Measurements from ENCODE around the gene RAPGEF5. TPM values are rescaled to one million over a fixed set of nuclear protein-coding genes. Genes with fewer than 3 reads are reported as not detected.

RAPGEF5 gene
- total RNA-seq, 1 donor = 1.1 TPM

GRCh38 chr7:22156205-22156604 lies 200.7 kb downstream of the RAPGEF5 start:
- Histone ChIP-seq H3K27ac (ENCODE audit: low read depth, low read length) (no peak overlapping the region), H3K4me2 (ENCODE audit: insufficient read depth, low read length) (peak overlapping the region; percentile 3), H3K79me2 (ENCODE audit: insufficient read depth, low read length) (no peaks in the 10 kb centered on the region), H3K9me3 (ENCODE audit: low read depth, low read length) (no peaks in the 10 kb centered on the region), H3K4me3 (ENCODE audit: insufficient read depth, low read length) (no peak overlapping the region), H3K4me1 (ENCODE audit: insufficient read depth, low read length) (peaks cover 7% of the 10 kb centered on the region), H3K36me3 (ENCODE audit: insufficient read depth, low read length) (no peaks in the 10 kb centered on the region), H2AFZ (ENCODE audit: low read length) (peak overlapping the region; percentile 2), H3K27me3 (ENCODE audit: insufficient read depth, low read length) (no peaks in the 10 kb centered on the region), H4K20me1 (ENCODE audit: insufficient read depth, low read length) (no peaks in the 10 kb centered on the region)
- TF ChIP-seq CTCF (IDR thresholded peaks at IDR 0.05; ENCODE audit: extremely low read depth, low read depth, low read length) = no peak
- peak; percentile 89 for DNase-seq (ENCODE audit: insufficient read length, low spot score, missing footprints)

DNA sequence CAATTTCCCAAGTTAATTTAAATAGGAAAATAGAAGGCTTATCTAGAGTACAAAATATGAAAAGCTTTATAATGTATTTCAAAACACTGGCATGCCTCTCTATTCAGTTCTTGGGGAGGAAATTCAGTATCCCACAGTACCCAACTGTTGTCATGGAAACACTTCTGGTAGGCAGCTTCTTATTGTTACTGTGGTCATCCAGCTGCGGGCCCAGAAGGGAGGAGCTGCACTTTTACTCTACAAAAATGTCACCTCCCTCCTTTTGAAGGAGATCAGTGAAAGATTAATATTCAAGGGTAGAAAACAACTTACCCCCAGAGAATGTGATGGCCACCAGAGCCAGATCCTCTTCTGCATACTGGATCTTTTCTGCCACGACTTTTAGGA lies 202.8 kb downstream of the RAPGEF5 start:
- DNase-seq (ENCODE audit: insufficient read length, low spot score, missing footprints) = no peak
- no peaks in the 10 kb centered on the region for H3K9me3 ChIP-seq (ENCODE audit: low read depth, low read length)

GRCh38 chr7:22153432-22154142 lies 203.4 kb downstream of the RAPGEF5 start:
- no peak for TF ChIP-seq CTCF (IDR thresholded peaks at IDR 0.05; ENCODE audit: extremely low read depth, low read depth, low read length)

More for the DNA sequence above, 202.8 kb downstream of the RAPGEF5 start:
- Histone ChIP-seq H3K4me2 (ENCODE audit: insufficient read depth, low read length) (no peak overlapping the region), H4K20me1 (ENCODE audit: insufficient read depth, low read length) (no peaks in the 10 kb centered on the region), H3K27ac (ENCODE audit: low read depth, low read length) (no peak overlapping the region), H3K4me3 (ENCODE audit: insufficient read depth, low read length) (no peak overlapping the region), H3K36me3 (ENCODE audit: insufficient read depth, low read length) (no peaks in the 10 kb centered on the region), H3K4me1 (ENCODE audit: insufficient read depth, low read length) (peaks cover 12% of the 10 kb centered on the region), H3K27me3 (ENCODE audit: insufficient read depth, low read length) (no peaks in the 10 kb centered on the region), H3K79me2 (ENCODE audit: insufficient read depth, low read length) (no peaks in the 10 kb centered on the region), H2AFZ (ENCODE audit: low read length) (no peak overlapping the region)
- TF ChIP-seq CTCF (IDR thresholded peaks at IDR 0.05; ENCODE audit: extremely low read depth, low read depth, low read length) = no peak

DNA sequence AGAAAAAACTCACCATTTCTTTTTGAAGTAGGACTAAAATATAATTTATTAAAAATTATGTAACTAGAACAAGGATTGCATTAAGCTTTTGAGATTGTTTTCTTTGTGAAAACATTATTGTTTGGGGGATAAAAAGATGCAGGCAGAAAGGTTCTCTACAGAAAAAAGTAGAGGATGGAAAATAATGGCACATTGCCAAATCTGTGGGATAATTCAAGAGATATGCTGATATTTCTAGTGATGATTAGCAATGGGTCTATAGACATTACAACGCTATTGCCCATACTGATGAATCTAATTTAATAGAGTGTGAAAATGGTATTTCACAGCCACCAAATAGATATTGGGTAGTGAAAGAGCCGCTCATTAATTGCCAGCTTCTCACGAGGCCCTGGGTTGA lies 204.3 kb downstream of the RAPGEF5 start:
- H3K79me2 ChIP-seq (ENCODE audit: insufficient read depth, low read length) = no peaks in the 10 kb centered on the region
- H3K9me3 ChIP-seq (ENCODE audit: low read depth, low read length) = no peaks in the 10 kb centered on the region
- H3K4me3 ChIP-seq (ENCODE audit: insufficient read depth, low read length) = no peak overlapping the region
- no peak overlapping the region for H3K27ac ChIP-seq (ENCODE audit: low read depth, low read length)
- H3K4me1 ChIP-seq (ENCODE audit: insufficient read depth, low read length) = peaks cover 12% of the 10 kb centered on the region
- H4K20me1 ChIP-seq (ENCODE audit: insufficient read depth, low read length) = no peaks in the 10 kb centered on the region
- TF ChIP-seq CTCF (IDR thresholded peaks at IDR 0.05; ENCODE audit: extremely low read depth, low read depth, low read length) = no peak
- H3K36me3 ChIP-seq (ENCODE audit: insufficient read depth, low read length) = no peaks in the 10 kb centered on the region
- DNase-seq (ENCODE audit: insufficient read length, low spot score, missing footprints) = no peak
- no peaks in the 10 kb centered on the region for H3K27me3 ChIP-seq (ENCODE audit: insufficient read depth, low read length)
- H2AFZ ChIP-seq (ENCODE audit: low read length) = no peak overlapping the region
- H3K4me2 ChIP-seq (ENCODE audit: insufficient read depth, low read length) = no peak overlapping the region

More at GRCh38 chr7:22153432-22154142, 203.4 kb downstream of the RAPGEF5 start:
- Histone ChIP-seq H3K27me3 (ENCODE audit: insufficient read depth, low read length) (no peaks in the 10 kb centered on the region), H4K20me1 (ENCODE audit: insufficient read depth, low read length) (no peaks in the 10 kb centered on the region), H3K4me3 (ENCODE audit: insufficient read depth, low read length) (no peak overlapping the region), H3K4me2 (ENCODE audit: insufficient read depth, low read length) (no peak overlapping the region), H3K27ac (ENCODE audit: low read depth, low read length) (no peak overlapping the region), H2AFZ (ENCODE audit: low read length) (no peak overlapping the region), H3K9me3 (ENCODE audit: low read depth, low read length) (no peaks in the 10 kb centered on the region), H3K36me3 (ENCODE audit: insufficient read depth, low read length) (no peaks in the 10 kb centered on the region), H3K79me2 (ENCODE audit: insufficient read depth, low read length) (no peaks in the 10 kb centered on the region), H3K4me1 (ENCODE audit: insufficient read depth, low read length) (peaks cover 12% of the 10 kb centered on the region)
- no peak for DNase-seq (ENCODE audit: insufficient read length, low spot score, missing footprints)

All from osteoblast (primary cell).